Glutamatergic neuron (in vitro differentiated cells): Measurements from ENCODE around the gene GDF10. TPM values are rescaled to one million over a fixed set of nuclear protein-coding genes. Genes with fewer than 3 reads are reported as not detected.

Experiments used
- DNase-seq: peaks from one replicate; pipeline ENCODE4 v3.0.0; 2022
- H3K27ac Mint-ChIP-seq: one replicate; pipeline ENCODE4 v1.8.0; 2020; ENCODE audit warnings: mild to moderate bottlenecking, mixed read lengths, inconsistent platforms; ENCODE audit not compliant: unreplicated experiment
- H3K27me3 Mint-ChIP-seq: one replicate; pipeline ENCODE4 v1.8.0; 2020; ENCODE audit warnings: mild to moderate bottlenecking, moderate library complexity, mixed read lengths, inconsistent platforms; ENCODE audit not compliant: unreplicated experiment
- H3K36me3 Mint-ChIP-seq: one replicate; pipeline ENCODE4 v1.8.0; 2020; ENCODE audit warnings: mild to moderate bottlenecking, mixed read lengths, inconsistent platforms; ENCODE audit not compliant: unreplicated experiment
- H3K4me1 Mint-ChIP-seq: one replicate; pipeline ENCODE4 v1.8.0; 2020; ENCODE audit warnings: mild to moderate bottlenecking, low read depth, mixed read lengths, inconsistent platforms; ENCODE audit not compliant: unreplicated experiment
- H3K4me3 Mint-ChIP-seq: one replicate; pipeline ENCODE4 v1.8.0; 2020; ENCODE audit warnings: mild to moderate bottlenecking, mixed read lengths, inconsistent platforms; ENCODE audit not compliant: unreplicated experiment
- H3K9me3 Mint-ChIP-seq: one replicate; pipeline ENCODE4 v1.8.0; 2020; ENCODE audit warnings: mild to moderate bottlenecking, moderate library complexity, mixed read lengths, inconsistent platforms; ENCODE audit not compliant: unreplicated experiment
- total RNA-seq: library from RNA; stranded (reverse); fragmentation: NEBNext Ultra II Directional; extraction: Animal tissue kit (Norgen Biotek cat#: 25700); gene quantifications from one replicate; pipeline ENCODE4 v1.2.1, GENCODE V29; 2021; ENCODE audit not compliant: unreplicated experiment
- TF ChIP-seq, protein P1 (sequence below): fragments of 200-600 bp; sonication (generic); IDR thresholded peaks from one replicate; pipeline ENCODE4 v1.5.0; 2021; ENCODE audit not compliant: partially characterized antibody, unreplicated experiment

The GDF10 gene
- total RNA-seq, 1 donor from 2014 or later, result not detected

DNA sequence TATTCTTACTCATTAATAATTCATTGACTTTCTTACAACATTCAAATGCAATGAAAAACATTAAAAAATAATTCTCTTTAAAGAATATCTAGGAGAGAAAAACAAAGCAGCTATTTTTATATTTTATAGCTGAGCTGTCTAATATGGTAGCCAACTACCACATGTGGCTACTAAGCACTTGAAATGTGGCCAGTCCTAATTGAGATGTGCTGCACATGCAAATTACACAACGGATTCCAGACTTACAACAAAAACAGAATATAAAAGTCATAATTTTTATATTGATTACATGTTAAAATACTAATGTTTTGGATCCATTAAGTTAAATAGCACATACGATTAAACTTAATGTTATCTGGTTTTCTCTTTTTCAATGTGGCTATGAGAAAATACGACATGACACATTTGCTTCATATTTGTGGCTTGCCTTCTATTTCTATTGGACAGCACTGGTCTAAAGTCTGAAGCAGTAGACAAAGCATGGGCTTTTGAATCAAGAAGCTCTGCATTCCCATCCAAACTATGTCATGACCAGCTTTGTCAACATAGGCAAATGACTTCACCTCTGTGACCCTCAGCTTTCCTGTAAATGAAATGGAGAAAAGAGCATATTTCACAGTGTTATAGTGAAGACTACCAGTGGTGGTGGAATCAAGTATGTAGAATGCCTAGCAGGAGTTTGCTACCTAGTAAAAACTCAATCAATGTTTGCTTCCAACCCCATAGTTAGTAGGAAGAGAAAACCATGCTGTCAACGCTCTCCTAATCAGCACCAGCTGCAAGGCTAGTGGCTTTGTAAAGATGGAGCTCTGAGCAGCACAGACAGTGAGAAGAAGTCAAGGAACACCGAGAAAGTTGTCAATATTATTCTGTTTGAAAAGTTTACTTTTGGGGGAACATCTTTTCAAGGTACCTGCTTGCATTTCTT is 37.1 kb upstream of the GDF10 start:
- Mint-ChIP-seq H3K36me3 (no peaks in the 10 kb centered on the region), H3K9me3 (peaks cover 4% of the 10 kb centered on the region), H3K4me3 (no peak overlapping the region), H3K27ac (no peak overlapping the region), H3K4me1 (peaks cover 18% of the 10 kb centered on the region), H3K27me3 (peaks cover 3% of the 10 kb centered on the region)
- TF ChIP-seq, protein P1, sequence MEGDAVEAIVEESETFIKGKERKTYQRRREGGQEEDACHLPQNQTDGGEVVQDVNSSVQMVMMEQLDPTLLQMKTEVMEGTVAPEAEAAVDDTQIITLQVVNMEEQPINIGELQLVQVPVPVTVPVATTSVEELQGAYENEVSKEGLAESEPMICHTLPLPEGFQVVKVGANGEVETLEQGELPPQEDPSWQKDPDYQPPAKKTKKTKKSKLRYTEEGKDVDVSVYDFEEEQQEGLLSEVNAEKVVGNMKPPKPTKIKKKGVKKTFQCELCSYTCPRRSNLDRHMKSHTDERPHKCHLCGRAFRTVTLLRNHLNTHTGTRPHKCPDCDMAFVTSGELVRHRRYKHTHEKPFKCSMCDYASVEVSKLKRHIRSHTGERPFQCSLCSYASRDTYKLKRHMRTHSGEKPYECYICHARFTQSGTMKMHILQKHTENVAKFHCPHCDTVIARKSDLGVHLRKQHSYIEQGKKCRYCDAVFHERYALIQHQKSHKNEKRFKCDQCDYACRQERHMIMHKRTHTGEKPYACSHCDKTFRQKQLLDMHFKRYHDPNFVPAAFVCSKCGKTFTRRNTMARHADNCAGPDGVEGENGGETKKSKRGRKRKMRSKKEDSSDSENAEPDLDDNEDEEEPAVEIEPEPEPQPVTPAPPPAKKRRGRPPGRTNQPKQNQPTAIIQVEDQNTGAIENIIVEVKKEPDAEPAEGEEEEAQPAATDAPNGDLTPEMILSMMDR, result no peak
- no peak for DNase-seq

DNA sequence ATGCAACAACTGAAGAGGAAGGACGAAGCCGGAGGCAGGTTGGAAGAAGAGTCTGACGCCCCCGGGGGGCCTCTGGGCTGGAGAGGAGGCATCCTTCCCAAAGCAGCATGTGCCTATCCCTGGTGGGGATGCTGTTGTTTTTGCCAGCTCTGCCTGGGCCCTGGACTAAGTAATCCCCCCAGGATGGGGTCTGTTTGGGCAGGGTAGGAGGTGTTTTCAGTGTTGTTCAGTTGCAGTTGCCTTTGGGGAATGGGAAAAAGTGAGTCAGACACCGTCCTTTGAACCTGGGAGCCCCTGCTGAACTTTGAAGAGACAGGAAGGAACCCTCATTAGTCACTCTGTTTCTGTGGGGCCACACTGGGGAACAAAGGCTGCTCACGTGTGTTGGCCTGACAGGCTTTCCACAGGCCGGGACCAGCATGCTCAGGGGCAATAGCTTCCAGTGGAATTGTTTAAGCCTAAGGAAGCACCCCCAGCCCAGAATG is 35.2 kb upstream of the GDF10 start:
- peaks cover 20% of the 10 kb centered on the region for H3K4me1 Mint-ChIP-seq
- no peak overlapping the region for H3K27ac Mint-ChIP-seq
- H3K9me3 Mint-ChIP-seq, result peaks cover 4% of the 10 kb centered on the region
- TF ChIP-seq, protein P1, result no peak
- no peak overlapping the region for H3K4me3 Mint-ChIP-seq
- DNase-seq, result no peak
- no peaks in the 10 kb centered on the region for H3K36me3 Mint-ChIP-seq
- H3K27me3 Mint-ChIP-seq, result peaks cover 3% of the 10 kb centered on the region

GRCh38 chr10:47266602-47267001 is 33.4 kb upstream of the GDF10 start:
- H3K36me3 Mint-ChIP-seq, result no peaks in the 10 kb centered on the region
- peaks cover 2% of the 10 kb centered on the region for H3K9me3 Mint-ChIP-seq
- H3K27me3 Mint-ChIP-seq, result peaks cover 3% of the 10 kb centered on the region
- peaks cover 8% of the 10 kb centered on the region for H3K4me1 Mint-ChIP-seq
- DNase-seq, result no peak
- TF ChIP-seq, protein P1, result no peak
- no peak overlapping the region for H3K27ac Mint-ChIP-seq
- no peak overlapping the region for H3K4me3 Mint-ChIP-seq

GRCh38 chr10:47268696-47269095 is 31.3 kb upstream of the GDF10 start:
- Mint-ChIP-seq H3K36me3 (peaks cover 9% of the 10 kb centered on the region), H3K27ac (no peak overlapping the region), H3K4me1 (peaks cover 2% of the 10 kb centered on the region), H3K4me3 (no peak overlapping the region), H3K9me3 (peaks cover 5% of the 10 kb centered on the region), H3K27me3 (no peaks in the 10 kb centered on the region)
- TF ChIP-seq, protein P1, result no peak
- DNase-seq, result no peak

DNA sequence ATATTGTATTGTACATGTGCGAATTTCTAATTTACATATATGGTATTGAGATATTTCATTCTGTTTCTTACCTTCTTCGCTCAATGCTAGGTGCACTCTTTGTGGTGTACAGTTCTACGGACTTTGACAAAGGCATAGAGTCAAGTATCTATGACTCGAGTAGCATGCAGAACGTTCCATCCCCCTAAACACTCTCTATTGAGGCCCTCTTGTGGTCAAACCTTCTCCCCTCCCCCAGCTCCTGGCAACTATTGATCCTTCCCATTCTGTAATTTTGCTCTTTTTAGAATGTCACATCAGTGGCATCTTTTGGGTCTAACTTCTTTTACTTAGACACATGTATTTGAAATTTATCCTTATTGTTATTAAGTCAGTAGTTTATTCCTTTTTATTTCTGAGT is 30.7 kb upstream of the GDF10 start:
- Mint-ChIP-seq H3K4me1 (peaks cover 2% of the 10 kb centered on the region), H3K9me3 (peaks cover 3% of the 10 kb centered on the region), H3K4me3 (no peak overlapping the region), H3K27me3 (no peaks in the 10 kb centered on the region), H3K27ac (no peak overlapping the region), H3K36me3 (peaks cover 9% of the 10 kb centered on the region)
- no peak for DNase-seq
- TF ChIP-seq, protein P1, result peak; percentile 34
